Measurements from ENCODE around the gene GPR26.

DNA sequence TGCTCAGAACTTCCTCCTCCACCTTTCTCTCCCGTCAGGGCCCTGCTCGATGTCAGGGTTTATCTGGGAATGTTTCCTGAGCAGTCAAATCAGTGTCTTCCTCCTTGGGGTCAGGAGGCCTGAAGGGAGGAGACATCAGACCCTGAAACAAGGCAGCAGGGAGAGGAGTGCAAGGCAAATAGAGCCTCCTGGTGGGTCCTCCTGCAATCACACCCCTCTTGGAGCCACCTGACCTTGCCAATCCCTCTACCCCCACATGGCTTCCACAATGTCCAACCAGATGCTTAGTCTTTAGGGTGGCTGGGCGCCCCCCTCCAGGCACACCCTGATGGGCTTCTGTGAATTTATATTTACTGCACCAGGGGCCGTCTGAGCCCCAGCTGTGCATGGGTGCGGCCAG, 12.2 kb downstream of the GPR26 start:
- TF ChIP-seq, protein P1, sequence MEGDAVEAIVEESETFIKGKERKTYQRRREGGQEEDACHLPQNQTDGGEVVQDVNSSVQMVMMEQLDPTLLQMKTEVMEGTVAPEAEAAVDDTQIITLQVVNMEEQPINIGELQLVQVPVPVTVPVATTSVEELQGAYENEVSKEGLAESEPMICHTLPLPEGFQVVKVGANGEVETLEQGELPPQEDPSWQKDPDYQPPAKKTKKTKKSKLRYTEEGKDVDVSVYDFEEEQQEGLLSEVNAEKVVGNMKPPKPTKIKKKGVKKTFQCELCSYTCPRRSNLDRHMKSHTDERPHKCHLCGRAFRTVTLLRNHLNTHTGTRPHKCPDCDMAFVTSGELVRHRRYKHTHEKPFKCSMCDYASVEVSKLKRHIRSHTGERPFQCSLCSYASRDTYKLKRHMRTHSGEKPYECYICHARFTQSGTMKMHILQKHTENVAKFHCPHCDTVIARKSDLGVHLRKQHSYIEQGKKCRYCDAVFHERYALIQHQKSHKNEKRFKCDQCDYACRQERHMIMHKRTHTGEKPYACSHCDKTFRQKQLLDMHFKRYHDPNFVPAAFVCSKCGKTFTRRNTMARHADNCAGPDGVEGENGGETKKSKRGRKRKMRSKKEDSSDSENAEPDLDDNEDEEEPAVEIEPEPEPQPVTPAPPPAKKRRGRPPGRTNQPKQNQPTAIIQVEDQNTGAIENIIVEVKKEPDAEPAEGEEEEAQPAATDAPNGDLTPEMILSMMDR (IDR thresholded peaks at IDR 0.05 in 4 of 5, conservative IDR thresholded peaks at IDR 0.05 in 1 of 5), result no peak
- no peak for TF ChIP-seq POLR2A (IDR thresholded peaks at IDR 0.05)

All from gastrocnemius medialis (tissue), 4 donors.